SK-N-SH (cell line): ENCODE results near the gene ASCC1. TPM values are rescaled to one million over a fixed set of nuclear protein-coding genes. Genes with fewer than 3 reads are reported as not detected.

Experiments used
- CTCF ChIA-PET: fragments of 300-600, 350-600 bp; formaldehyde crosslinking; extraction: SDS; loops from one replicate; lab custom pipeline; 2021; lab: Yijun Ruan, JAX
- POLR2A ChIA-PET: fragments of 350-600 bp; sonication (Branson Sonifier 250); formaldehyde crosslinking; extraction: SDS; loops from one replicate; lab custom pipeline; 2020; ENCODE audit warnings: antibody characterized with exemption, inconsistent platforms; lab: Yijun Ruan, JAX
- DNase-seq: peaks from one replicate; pipeline ENCODE4 v3.0.0; 2012
- H2AFZ ChIP-seq: fragments of 200-600 bp; sonication (generic); 2 replicates; pipeline ENCODE4 v1.8.1; 2016; ENCODE audit warnings: antibody characterized with exemption, mild to moderate bottlenecking, low read depth
- H3F3A ChIP-seq: fragments of 200-600 bp; sonication (generic); replicated peaks from 2 replicates; pipeline ENCODE3; 2016; ENCODE audit warnings: antibody characterized with exemption, mild to moderate bottlenecking; ENCODE audit not compliant: insufficient read depth
- H3K27ac ChIP-seq, 2 experiments: fragments of 200-500 bp in 1 of 2; fragments of 200-600 bp in 1 of 2; sonication (Bioruptor generic) in 1 of 2; sonication (generic), shearing (Covaris generic) in 1 of 2; 2 replicates each; pipeline versions ENCODE4 v1.5.1 to v1.6.1; 2014 to 2016; ENCODE audit warnings: low read depth in 2 of 2, inconsistent platforms in 1 of 2, low read length in 1 of 2, mild to moderate bottlenecking in 1 of 2, mixed read lengths in 1 of 2
- H3K27me3 ChIP-seq: fragments of 200-600 bp; sonication (generic), shearing (Covaris generic); 2 replicates; pipeline ENCODE4 v1.6.1; 2016; ENCODE audit warnings: mixed run types; ENCODE audit not compliant: insufficient read depth
- H3K36me3 ChIP-seq, 2 experiments: fragments of 200-500 bp in 1 of 2; fragments of 200-600 bp in 1 of 2; sonication (Bioruptor generic) in 1 of 2; sonication (generic) in 1 of 2; replicated peaks in 1 of 2; 2 replicates each; pipeline versions ENCODE3 to v1.5.1; 2014 to 2016; ENCODE audit warnings: low read length in 1 of 2, mild to moderate bottlenecking in 1 of 2; ENCODE audit not compliant: insufficient read depth in 2 of 2, control insufficient read depth in 1 of 2
- H3K4me1 ChIP-seq, 2 experiments: fragments of 200-500 bp in 1 of 2; fragments of 200-600 bp in 1 of 2; sonication (Bioruptor generic) in 1 of 2; sonication (generic), shearing (Covaris generic) in 1 of 2; 2 replicates each; pipeline versions ENCODE4 v1.5.1 to v1.6.1; 2014 to 2016; ENCODE audit warnings: low read depth in 1 of 2, low read length in 1 of 2, mixed run types in 1 of 2; ENCODE audit not compliant: insufficient read depth in 2 of 2, control insufficient read depth in 1 of 2
- H3K4me2 ChIP-seq: fragments of 200-600 bp; sonication (generic), shearing (Covaris generic); 2 replicates; pipeline ENCODE4 v1.6.1; 2017; ENCODE audit warnings: mixed run types
- H3K4me3 ChIP-seq, 2 experiments: fragments of 200-500 bp in 1 of 2; fragments of 200-600 bp in 1 of 2; sonication (Bioruptor generic) in 1 of 2; sonication (generic), shearing (Covaris generic) in 1 of 2; 2 replicates each; pipeline versions ENCODE4 v1.5.1 to v1.8.1; 2014 to 2016; ENCODE audit warnings: low read depth in 2 of 2, inconsistent platforms in 1 of 2, low read length in 1 of 2, mild to moderate bottlenecking in 1 of 2, mixed read lengths in 1 of 2, moderate library complexity in 1 of 2
- H3K79me2 ChIP-seq: fragments of 200-600 bp; sonication (generic); 2 replicates; pipeline ENCODE4 v1.8.1; 2017; ENCODE audit warnings: mild to moderate bottlenecking; ENCODE audit not compliant: insufficient read depth
- H3K9ac ChIP-seq: fragments of 200-600 bp; sonication (generic); 2 replicates; pipeline ENCODE4 v1.6.1; 2017; ENCODE audit warnings: mixed run types
- H3K9me2 ChIP-seq: fragments of 200-600 bp; sonication (generic); 2 replicates; pipeline ENCODE4 v1.6.1; 2017; ENCODE audit warnings: mixed run types
- H3K9me3 ChIP-seq: fragments of 200-600 bp; sonication (generic); 2 replicates; pipeline ENCODE4 v1.6.1; 2017; ENCODE audit warnings: mixed run types, mild to moderate bottlenecking, moderate library complexity
- H4K20me1 ChIP-seq: fragments of 200-600 bp; sonication (generic); 2 replicates; pipeline ENCODE4 v1.6.1; 2017; ENCODE audit warnings: mild to moderate bottlenecking, mixed run types; ENCODE audit not compliant: insufficient read depth
- CHD2 ChIP-seq: fragments of 150-350 bp; IDR thresholded peaks from 2 replicates; pipeline ENCODE4 v1.6.1; 2018; ENCODE audit warnings: low read length; ENCODE audit not compliant: partially characterized antibody
- ELF1 ChIP-seq: IDR thresholded peaks from 2 replicates; pipeline ENCODE4 v1.4.0; 2012
- EP300 ChIP-seq, 2 experiments: IDR thresholded peaks; 2 replicates each; pipeline versions ENCODE4 v1.4.0 to v1.6.1; 2012; ENCODE audit warnings: borderline replicate concordance in 1 of 2, low read depth in 1 of 2, low read length in 1 of 2
- FOSL2 ChIP-seq: IDR thresholded peaks from 2 replicates; pipeline ENCODE4 v1.4.0; 2012; ENCODE audit warnings: low read depth, mild to moderate bottlenecking, moderate library complexity, borderline replicate concordance
- GATA2 ChIP-seq: sonication (generic); formaldehyde crosslinking; IDR thresholded peaks from 2 replicates; pipeline ENCODE4 v1.5.0; 2020; ENCODE audit warnings: mild to moderate bottlenecking, missing genetic modification reagents
- MEF2A ChIP-seq: IDR thresholded peaks from 2 replicates; pipeline ENCODE4 v1.4.0; 2012; ENCODE audit warnings: low read depth, borderline replicate concordance
- MXI1 ChIP-seq: IDR thresholded peaks from 2 replicates; pipeline ENCODE4 v1.6.1; 2012; ENCODE audit warnings: mild to moderate bottlenecking, low read depth, low read length, improper control_type of control experiment
- NFIC ChIP-seq: IDR thresholded peaks from 2 replicates; pipeline ENCODE4 v1.4.0; 2012; ENCODE audit warnings: borderline replicate concordance
- RAD21 ChIP-seq: IDR thresholded peaks from 2 replicates; pipeline ENCODE4 v1.6.1; 2012; ENCODE audit warnings: mild to moderate bottlenecking, low read length
- SMC3 ChIP-seq: IDR thresholded peaks from 2 replicates; pipeline ENCODE4 v1.6.1; 2012; ENCODE audit warnings: low read depth, low read length, improper control_type of control experiment
- TAF1 ChIP-seq: IDR thresholded peaks from 2 replicates; pipeline ENCODE4 v1.6.1; 2012; ENCODE audit warnings: low read depth, mild to moderate bottlenecking, low read length, moderate library complexity, borderline replicate concordance
- TCF12 ChIP-seq: IDR thresholded peaks from 2 replicates; pipeline ENCODE4 v1.4.0; 2012
- WGBS: methylation state at CpG from one replicate; pipeline ENCODE4 v1.1.6; 2017; ENCODE audit warnings: low lambda C conversion rate; 5-methylcytosine and 5-hydroxymethylcytosine counted together
- polyA plus RNA-seq, 3 experiments: library from polyadenylated mRNA; depleted of rRNA; stranded (reverse); fragments of >200 nt; gene quantifications; 2 replicates each; pipeline ENCODE4 v1.2.3, GENCODE V29; 2012
- TF ChIP-seq, protein P1 (sequence below): IDR thresholded peaks from 2 replicates; pipeline ENCODE4; 2012
- TF ChIP-seq, protein P2 (sequence below): fragments of 150-350 bp; IDR thresholded peaks from 2 replicates; pipeline ENCODE4 v1.6.1; 2017; ENCODE audit warnings: antibody characterized with exemption, low read length, low read depth, borderline replicate concordance
- TF ChIP-seq, protein P3 (sequence below): IDR thresholded peaks from 2 replicates; pipeline ENCODE4 v1.4.0; 2012; ENCODE audit warnings: low read depth, borderline replicate concordance
- TF ChIP-seq, protein P4 (sequence below): fragments of 150-350 bp; IDR thresholded peaks from 2 replicates; pipeline ENCODE4 v1.6.1; 2016; ENCODE audit warnings: mild to moderate bottlenecking, low read depth, low read length

Gene ASCC1
- polyA plus RNA-seq, 1 of the 3 experiments (the other 2 are of a cell fraction), result 15.0 TPM

DNA sequence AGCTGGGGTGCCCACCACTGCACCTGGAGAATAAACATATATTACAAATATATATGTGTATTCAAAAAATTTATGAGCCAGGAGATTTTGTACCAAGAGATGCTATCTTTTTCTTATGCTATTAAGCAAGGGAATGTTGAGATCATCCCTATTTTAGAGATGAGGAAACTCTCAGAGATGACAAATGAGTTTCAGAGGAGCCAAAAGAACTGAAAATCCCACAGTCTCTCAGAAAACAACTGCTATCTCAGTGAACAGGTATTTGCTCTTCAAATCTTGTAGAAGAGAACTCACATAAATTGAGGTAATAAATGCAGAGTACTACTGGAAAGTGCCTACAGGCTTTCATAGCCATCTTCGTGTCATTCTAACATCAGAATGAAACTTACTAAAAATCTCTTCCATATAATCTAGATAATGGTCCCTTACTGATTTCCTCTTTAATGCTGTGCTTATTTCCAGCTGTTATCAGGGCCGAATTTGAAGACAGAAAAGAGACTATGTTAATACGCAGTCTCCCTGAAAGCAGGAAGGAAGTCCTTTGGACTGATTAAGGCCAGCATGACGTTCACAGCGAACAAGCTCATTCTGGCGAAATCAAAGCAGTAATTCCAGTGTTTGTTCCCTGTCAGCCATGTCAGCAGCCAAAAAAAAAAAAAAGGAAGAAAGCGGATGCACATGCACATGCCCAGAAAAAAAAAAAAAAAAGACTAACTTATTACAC lies 29.7 kb downstream of the ASCC1 start:
- Histone ChIP-seq H3F3A (peaks cover 5% of the 10 kb centered on the region), H3K9me3 (0 out of 2 replicates have a peak, but pooled peaks cover 6% of the 10 kb centered on the region), H3K4me1 (peaks cover 5 to 17% of the 10 kb centered on the region in 2 experiments; a peak in 2 of 4 replicates), H3K27ac (peak overlapping the region; percentile 80 to 86), H2AFZ (peak overlapping the region; percentile 77; the same call in 1 of the 2 replicates), H3K9me2 (no peaks in the 10 kb centered on the region), H3K79me2 (no peaks in the 10 kb centered on the region), H3K4me3 (peak overlapping the region; percentile 10 to 13; a peak in 2 of 4 replicates), H3K4me2 (peak overlapping the region; percentile 23), H3K36me3 (peaks cover 5 to 36% of the 10 kb centered on the region in 2 experiments), H3K9ac (peak overlapping the region; percentile 39), H3K27me3 (no peaks in the 10 kb centered on the region), H4K20me1 (no peaks in the 10 kb centered on the region)
- peak; percentile 33 for DNase-seq
- ChIA-PET CTCF (interaction anchor here (0.6 kb wide), 1 partner anchor 119 kb away, joined by 3 read pairs; no protein-coding TSS in a partner anchor), POLR2A (no interaction called here)
- 31% methylated on average over 7 of the region's 7 CpGs for WGBS
- TF ChIP-seq SMC3 (0 out of 2 replicates have a peak, but pooled peaks have one; percentile 4), EP300 (IDR thresholded peaks at IDR 0.05; ENCODE audit: borderline replicate concordance in 1 of 2, low read depth in 1 of 2, low read length in 1 of 2) (no peak), MXI1 (peak; percentile 55; the same call in 1 of the 2 replicates), MEF2A (peak; percentile 61; the same call in 1 of the 2 replicates), GATA2 (CRISPR knock-in tag) (no peak), NFIC (0 out of 2 replicates have a peak, but pooled peaks have one; percentile 9)
- TF ChIP-seq, protein P1, sequence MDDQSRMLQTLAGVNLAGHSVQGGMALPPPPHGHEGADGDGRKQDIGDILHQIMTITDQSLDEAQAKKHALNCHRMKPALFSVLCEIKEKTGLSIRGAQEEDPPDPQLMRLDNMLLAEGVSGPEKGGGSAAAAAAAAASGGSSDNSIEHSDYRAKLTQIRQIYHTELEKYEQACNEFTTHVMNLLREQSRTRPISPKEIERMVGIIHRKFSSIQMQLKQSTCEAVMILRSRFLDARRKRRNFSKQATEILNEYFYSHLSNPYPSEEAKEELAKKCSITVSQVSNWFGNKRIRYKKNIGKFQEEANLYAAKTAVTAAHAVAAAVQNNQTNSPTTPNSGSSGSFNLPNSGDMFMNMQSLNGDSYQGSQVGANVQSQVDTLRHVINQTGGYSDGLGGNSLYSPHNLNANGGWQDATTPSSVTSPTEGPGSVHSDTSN, result peak; percentile 43; the same call in 1 of the 2 replicates

DNA sequence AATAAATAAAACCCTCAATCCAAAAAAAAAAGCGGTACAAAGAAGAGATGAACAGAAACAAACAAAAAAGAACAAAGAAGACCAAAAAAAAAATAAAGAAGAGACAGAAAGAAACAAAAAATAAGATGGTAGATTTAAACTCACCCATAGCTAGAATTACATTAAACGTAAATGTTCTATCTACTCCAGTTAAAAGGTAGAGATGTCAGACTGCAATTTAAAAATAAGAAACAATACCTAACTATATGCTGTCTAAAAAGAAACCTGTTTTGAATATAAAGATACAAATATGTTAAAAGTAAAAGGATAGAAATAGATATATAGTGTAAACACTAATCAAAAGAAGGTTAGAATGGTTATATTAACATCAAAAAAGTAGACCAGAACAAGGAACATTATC lies 31.9 kb downstream of the ASCC1 start:
- DNase-seq, result no peak
- Histone ChIP-seq H3K9me2 (no peaks in the 10 kb centered on the region), H4K20me1 (no peaks in the 10 kb centered on the region), H3K4me1 (peaks cover 5 to 17% of the 10 kb centered on the region in 2 experiments; a peak in 2 of 4 replicates), H3K27me3 (no peaks in the 10 kb centered on the region), H3K4me3 (no peak overlapping the region), H3K4me2 (no peak overlapping the region), H3K9ac (no peak overlapping the region), H3K9me3 (0 out of 2 replicates have a peak, but pooled peaks cover 6% of the 10 kb centered on the region), H3K36me3 (peaks cover 5 to 42% of the 10 kb centered on the region in 2 experiments), H3K27ac (no peak overlapping the region), H2AFZ (no peak overlapping the region), H3F3A (peaks cover 5% of the 10 kb centered on the region), H3K79me2 (no peaks in the 10 kb centered on the region)
- ChIA-PET CTCF (no interaction called here), POLR2A (interaction anchor here (0.8 kb wide), 1 partner anchor 31 kb away, joined by 3 read pairs; no protein-coding TSS in a partner anchor)
- 99% methylated on average over 2 of the region's 2 CpGs for WGBS
- TF ChIP-seq ELF1 (no peak), RAD21 (no peak), TAF1 (no peak), FOSL2 (no peak), NFIC (no peak), GATA2 (CRISPR knock-in tag) (no peak), TCF12 (no peak), CHD2 (no peak)
- TF ChIP-seq, protein P2, sequence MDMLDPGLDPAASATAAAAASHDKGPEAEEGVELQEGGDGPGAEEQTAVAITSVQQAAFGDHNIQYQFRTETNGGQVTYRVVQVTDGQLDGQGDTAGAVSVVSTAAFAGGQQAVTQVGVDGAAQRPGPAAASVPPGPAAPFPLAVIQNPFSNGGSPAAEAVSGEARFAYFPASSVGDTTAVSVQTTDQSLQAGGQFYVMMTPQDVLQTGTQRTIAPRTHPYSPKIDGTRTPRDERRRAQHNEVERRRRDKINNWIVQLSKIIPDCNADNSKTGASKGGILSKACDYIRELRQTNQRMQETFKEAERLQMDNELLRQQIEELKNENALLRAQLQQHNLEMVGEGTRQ, result no peak
- TF ChIP-seq, protein P3, sequence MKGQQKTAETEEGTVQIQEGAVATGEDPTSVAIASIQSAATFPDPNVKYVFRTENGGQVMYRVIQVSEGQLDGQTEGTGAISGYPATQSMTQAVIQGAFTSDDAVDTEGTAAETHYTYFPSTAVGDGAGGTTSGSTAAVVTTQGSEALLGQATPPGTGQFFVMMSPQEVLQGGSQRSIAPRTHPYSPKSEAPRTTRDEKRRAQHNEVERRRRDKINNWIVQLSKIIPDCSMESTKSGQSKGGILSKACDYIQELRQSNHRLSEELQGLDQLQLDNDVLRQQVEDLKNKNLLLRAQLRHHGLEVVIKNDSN, result no peak
- TF ChIP-seq, protein P4, sequence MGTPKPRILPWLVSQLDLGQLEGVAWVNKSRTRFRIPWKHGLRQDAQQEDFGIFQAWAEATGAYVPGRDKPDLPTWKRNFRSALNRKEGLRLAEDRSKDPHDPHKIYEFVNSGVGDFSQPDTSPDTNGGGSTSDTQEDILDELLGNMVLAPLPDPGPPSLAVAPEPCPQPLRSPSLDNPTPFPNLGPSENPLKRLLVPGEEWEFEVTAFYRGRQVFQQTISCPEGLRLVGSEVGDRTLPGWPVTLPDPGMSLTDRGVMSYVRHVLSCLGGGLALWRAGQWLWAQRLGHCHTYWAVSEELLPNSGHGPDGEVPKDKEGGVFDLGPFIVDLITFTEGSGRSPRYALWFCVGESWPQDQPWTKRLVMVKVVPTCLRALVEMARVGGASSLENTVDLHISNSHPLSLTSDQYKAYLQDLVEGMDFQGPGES, result no peak
